Measurements from ENCODE around the gene SMYD3.

Gene SMYD3

DNA sequence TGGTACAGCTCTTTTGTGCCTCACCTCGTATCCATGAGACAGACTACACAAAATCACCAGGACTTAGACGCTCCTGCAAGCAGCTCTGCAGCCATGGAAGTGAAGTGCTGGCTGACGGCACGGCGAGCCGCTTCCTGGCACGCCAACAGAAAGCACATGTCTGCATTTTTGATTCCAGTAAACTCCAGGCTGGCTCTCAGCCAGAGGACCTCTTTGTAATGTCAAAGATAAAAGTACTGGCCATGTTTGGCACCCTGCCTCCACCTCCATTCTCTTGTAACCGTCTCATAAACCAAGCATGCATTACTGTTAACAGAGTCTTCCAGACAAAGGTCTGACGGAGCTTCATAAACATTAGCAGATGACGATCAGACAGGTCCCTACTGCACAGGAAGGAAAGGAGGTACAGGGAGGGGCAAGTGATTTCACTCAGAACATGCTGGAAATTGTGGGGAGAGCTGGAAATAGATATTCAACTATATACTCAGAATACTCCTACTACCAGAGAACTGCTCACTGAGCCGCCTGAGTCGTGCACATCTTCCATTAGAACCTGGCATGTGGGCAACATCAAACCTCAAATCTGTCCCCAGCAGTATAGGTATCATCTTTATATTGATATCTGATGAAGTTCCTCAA lies 632.0 kb downstream of the SMYD3 start:
- Histone ChIP-seq H2AFZ (ENCODE audit: low read depth, low read length, severe bottlenecking) (no peak overlapping the region), H3K79me2 (ENCODE audit: insufficient read depth, low read length) (no peaks in the 10 kb centered on the region), H3K9me2 (replicated peaks; ENCODE audit: insufficient read depth, low read length) (no peaks in the 10 kb centered on the region), H3K27ac (ENCODE audit: low read depth, low read length) (no peak overlapping the region), H4K20me1 (ENCODE audit: low read depth, low read length) (no peaks in the 10 kb centered on the region), H3K9ac (ENCODE audit: low read length) (no peak overlapping the region), H3K36me3 (ENCODE audit: low read length) (no peaks in the 10 kb centered on the region), H3F3A (ENCODE audit: insufficient read depth) (no peaks in the 10 kb centered on the region), H3K27me3 (ENCODE audit: low read length) (no peaks in the 10 kb centered on the region), H3K9me3 (ENCODE audit: insufficient read depth, low read length) (no peaks in the 10 kb centered on the region), H3K4me2 (ENCODE audit: low read depth, low read length, poor library complexity, severe bottlenecking) (no peak overlapping the region), H3K4me3 (ENCODE audit: insufficient read depth, low read length, poor library complexity, severe bottlenecking) (no peak overlapping the region)
- TF ChIP-seq EZH2phosphoT487 (conservative IDR thresholded peaks at IDR 0.05; ENCODE audit: low read length): no peak
- TF ChIP-seq, protein P1, sequence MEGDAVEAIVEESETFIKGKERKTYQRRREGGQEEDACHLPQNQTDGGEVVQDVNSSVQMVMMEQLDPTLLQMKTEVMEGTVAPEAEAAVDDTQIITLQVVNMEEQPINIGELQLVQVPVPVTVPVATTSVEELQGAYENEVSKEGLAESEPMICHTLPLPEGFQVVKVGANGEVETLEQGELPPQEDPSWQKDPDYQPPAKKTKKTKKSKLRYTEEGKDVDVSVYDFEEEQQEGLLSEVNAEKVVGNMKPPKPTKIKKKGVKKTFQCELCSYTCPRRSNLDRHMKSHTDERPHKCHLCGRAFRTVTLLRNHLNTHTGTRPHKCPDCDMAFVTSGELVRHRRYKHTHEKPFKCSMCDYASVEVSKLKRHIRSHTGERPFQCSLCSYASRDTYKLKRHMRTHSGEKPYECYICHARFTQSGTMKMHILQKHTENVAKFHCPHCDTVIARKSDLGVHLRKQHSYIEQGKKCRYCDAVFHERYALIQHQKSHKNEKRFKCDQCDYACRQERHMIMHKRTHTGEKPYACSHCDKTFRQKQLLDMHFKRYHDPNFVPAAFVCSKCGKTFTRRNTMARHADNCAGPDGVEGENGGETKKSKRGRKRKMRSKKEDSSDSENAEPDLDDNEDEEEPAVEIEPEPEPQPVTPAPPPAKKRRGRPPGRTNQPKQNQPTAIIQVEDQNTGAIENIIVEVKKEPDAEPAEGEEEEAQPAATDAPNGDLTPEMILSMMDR (IDR thresholded peaks at IDR 0.05; ENCODE audit: insufficient read depth, low read length, poor library complexity, severe bottlenecking): no peak

DNA sequence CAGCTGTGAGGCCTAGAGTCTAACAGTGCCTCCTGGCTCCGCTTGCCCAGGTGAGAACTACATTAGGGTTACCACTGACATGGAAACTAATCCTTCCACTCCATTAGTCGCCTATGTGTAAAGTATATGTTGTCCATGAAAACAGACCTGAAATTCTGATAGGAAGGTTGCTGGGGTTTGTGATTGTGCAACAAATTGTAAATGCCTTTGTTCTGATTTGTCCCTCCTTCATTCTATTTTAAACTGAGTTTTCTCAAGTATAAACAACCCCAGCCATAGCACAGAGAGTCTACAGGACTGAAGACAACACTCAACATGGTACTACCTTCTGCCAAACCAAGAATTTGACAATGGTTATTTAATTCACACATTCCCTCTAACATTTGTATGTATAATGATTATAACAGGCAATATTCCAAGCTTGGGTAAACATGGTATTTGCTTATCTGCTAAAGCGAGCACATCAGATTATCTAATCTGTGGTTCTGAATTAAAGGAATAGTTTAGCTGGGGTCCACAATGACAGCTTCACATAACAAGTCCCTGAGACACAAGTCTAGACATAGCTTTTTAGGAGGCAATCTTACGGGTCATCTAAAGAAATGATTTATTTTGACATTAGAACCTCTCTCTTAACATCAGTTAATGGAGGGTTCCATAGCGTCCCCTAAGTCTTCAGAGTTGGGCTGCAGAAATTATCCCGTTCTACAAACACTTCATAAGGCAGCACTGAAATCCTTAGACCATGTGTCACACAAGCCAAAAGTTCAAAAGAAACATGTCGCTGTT lies 633.0 kb downstream of the SMYD3 start:
- Histone ChIP-seq H3K9ac (ENCODE audit: low read length) (no peak overlapping the region), H3K36me3 (ENCODE audit: low read length) (no peaks in the 10 kb centered on the region), H3K27me3 (ENCODE audit: low read length) (no peaks in the 10 kb centered on the region), H3K27ac (ENCODE audit: low read depth, low read length) (no peak overlapping the region), H3K9me2 (replicated peaks; ENCODE audit: insufficient read depth, low read length) (no peaks in the 10 kb centered on the region), H2AFZ (ENCODE audit: low read depth, low read length, severe bottlenecking) (no peak overlapping the region), H3K9me3 (ENCODE audit: insufficient read depth, low read length) (no peaks in the 10 kb centered on the region), H3K4me2 (ENCODE audit: low read depth, low read length, poor library complexity, severe bottlenecking) (no peak overlapping the region), H3K79me2 (ENCODE audit: insufficient read depth, low read length) (no peaks in the 10 kb centered on the region), H3F3A (ENCODE audit: insufficient read depth) (no peaks in the 10 kb centered on the region), H4K20me1 (ENCODE audit: low read depth, low read length) (no peaks in the 10 kb centered on the region), H3K4me3 (ENCODE audit: insufficient read depth, low read length, poor library complexity, severe bottlenecking) (no peak overlapping the region)
- TF ChIP-seq, protein P1 (IDR thresholded peaks at IDR 0.05; ENCODE audit: insufficient read depth, low read length, poor library complexity, severe bottlenecking): no peak
- TF ChIP-seq EZH2phosphoT487 (conservative IDR thresholded peaks at IDR 0.05; ENCODE audit: low read length): no peak

DNA sequence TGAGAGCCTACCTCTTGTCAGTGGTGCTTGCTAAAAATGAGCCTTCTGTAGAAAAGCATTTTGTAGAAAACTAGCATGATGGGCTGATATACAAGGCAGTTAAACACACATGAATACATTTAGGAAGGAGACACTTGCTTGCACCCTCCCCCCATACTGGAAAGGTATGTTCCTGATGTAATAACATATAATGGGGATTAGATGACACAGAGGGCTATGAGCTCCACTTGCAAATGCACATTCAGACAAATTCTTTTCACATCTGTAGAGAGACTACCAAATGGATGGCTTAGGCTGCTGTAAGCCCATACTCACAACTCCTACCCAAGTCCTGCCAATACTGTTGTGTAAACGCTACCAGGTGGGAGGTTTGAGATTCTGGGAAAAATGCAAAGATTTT lies 634.0 kb downstream of the SMYD3 start:
- no peaks in the 10 kb centered on the region for H3K9me2 ChIP-seq (replicated peaks; ENCODE audit: insufficient read depth, low read length)
- H3K9ac ChIP-seq (ENCODE audit: low read length): no peak overlapping the region
- no peaks in the 10 kb centered on the region for H3K9me3 ChIP-seq (ENCODE audit: insufficient read depth, low read length)
- no peaks in the 10 kb centered on the region for H3K36me3 ChIP-seq (ENCODE audit: low read length)
- H3K27ac ChIP-seq (ENCODE audit: low read depth, low read length): no peak overlapping the region
- H2AFZ ChIP-seq (ENCODE audit: low read depth, low read length, severe bottlenecking): no peak overlapping the region
- TF ChIP-seq, protein P1 (IDR thresholded peaks at IDR 0.05; ENCODE audit: insufficient read depth, low read length, poor library complexity, severe bottlenecking): no peak
- TF ChIP-seq EZH2phosphoT487 (conservative IDR thresholded peaks at IDR 0.05; ENCODE audit: low read length): no peak
- no peak overlapping the region for H3K4me3 ChIP-seq (ENCODE audit: insufficient read depth, low read length, poor library complexity, severe bottlenecking)
- no peaks in the 10 kb centered on the region for H3K27me3 ChIP-seq (ENCODE audit: low read length)
- no peaks in the 10 kb centered on the region for H3K79me2 ChIP-seq (ENCODE audit: insufficient read depth, low read length)
- no peaks in the 10 kb centered on the region for H4K20me1 ChIP-seq (ENCODE audit: low read depth, low read length)
- no peak overlapping the region for H3K4me2 ChIP-seq (ENCODE audit: low read depth, low read length, poor library complexity, severe bottlenecking)
- no peaks in the 10 kb centered on the region for H3F3A ChIP-seq (ENCODE audit: insufficient read depth)
